Esophagus muscularis mucosa (tissue), 3 donors: ENCODE results near the gene IGF2R.

Experiments used
- POLR2AphosphoS5 ChIP-seq, 2 donors: sonication (generic); formaldehyde crosslinking; IDR thresholded peaks; one replicate each; pipeline ENCODE4 v1.6.1; 2017; ENCODE audit warnings: antibody characterized with exemption in 2 of 2
- TF ChIP-seq, protein P1 (sequence below), 3 experiments: fragments of 200-600 bp in 2 of 3; fragments of 450-650 bp in 1 of 3; sonication (generic) in 2 of 3; IDR thresholded peaks; one replicate each; pipeline ENCODE4 v1.5.1; 2017 to 2019; ENCODE audit warnings: antibody characterized with exemption in 3 of 3, mild to moderate bottlenecking in 2 of 3, moderate library complexity in 1 of 3

DNA sequence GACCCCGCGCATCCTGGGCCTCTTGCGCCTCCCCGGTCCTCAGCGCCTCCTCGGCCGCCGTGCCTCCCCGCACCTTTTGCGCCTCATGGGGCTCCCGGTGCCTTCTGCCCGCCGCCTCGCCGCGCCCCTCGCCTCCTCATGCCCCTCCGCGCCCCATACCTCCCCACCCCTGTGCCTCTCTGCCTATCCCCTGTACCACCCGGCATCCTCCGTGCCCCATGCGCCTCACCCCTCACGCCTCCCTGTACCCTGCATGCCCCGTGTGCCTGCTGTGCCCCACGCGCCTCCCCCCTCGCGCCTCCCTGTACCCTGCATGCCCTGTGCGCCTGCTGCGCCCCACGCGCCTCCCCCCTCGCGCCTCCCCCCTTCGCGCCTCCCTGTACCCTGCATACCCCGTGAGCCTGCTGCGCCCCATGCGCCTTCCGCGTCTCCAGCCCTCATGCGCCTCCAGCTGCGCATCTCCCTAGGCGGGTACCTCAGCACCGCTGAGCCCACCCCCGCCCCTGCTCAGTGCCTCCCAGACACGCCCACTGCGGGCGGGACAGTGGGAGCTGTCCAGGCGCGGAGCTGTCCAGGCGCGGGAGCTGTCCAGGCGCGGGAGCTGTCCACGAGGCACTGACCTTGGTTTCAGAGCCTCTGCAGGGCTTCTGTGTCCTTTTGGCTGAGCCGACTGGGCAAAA lies 37.1 kb downstream of the IGF2R start:
- TF ChIP-seq, protein P1, sequence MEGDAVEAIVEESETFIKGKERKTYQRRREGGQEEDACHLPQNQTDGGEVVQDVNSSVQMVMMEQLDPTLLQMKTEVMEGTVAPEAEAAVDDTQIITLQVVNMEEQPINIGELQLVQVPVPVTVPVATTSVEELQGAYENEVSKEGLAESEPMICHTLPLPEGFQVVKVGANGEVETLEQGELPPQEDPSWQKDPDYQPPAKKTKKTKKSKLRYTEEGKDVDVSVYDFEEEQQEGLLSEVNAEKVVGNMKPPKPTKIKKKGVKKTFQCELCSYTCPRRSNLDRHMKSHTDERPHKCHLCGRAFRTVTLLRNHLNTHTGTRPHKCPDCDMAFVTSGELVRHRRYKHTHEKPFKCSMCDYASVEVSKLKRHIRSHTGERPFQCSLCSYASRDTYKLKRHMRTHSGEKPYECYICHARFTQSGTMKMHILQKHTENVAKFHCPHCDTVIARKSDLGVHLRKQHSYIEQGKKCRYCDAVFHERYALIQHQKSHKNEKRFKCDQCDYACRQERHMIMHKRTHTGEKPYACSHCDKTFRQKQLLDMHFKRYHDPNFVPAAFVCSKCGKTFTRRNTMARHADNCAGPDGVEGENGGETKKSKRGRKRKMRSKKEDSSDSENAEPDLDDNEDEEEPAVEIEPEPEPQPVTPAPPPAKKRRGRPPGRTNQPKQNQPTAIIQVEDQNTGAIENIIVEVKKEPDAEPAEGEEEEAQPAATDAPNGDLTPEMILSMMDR (IDR thresholded peaks at IDR 0.05) = no peak
- no peak for TF ChIP-seq POLR2AphosphoS5 (IDR thresholded peaks at IDR 0.05)
